Vagina (tissue), 2 donors: ENCODE results near the gene ETV2. TPM values are rescaled to one million over a fixed set of nuclear protein-coding genes. Genes with fewer than 3 reads are reported as not detected.
"Not testable (repeated sequence)": the region's sequence is repeated elsewhere in the genome, so short reads cannot be mapped to it uniquely, and the experiment has no call there.

Source experiments
- DNase-seq, 2 donors: peaks; one replicate each; pipeline ENCODE4 v3.0.0-alpha.2; 2017; ENCODE audit errors: extremely low spot score in 2 of 2
- H3K27ac ChIP-seq: fragments of 200-600 bp; sonication (generic); one replicate; pipeline ENCODE4 v1.5.1; 2019
- H3K27me3 ChIP-seq: fragments of 200-600 bp; sonication (generic); one replicate; pipeline ENCODE4 v1.5.1; 2019
- H3K36me3 ChIP-seq, 2 donors: fragments of 200-600 bp; sonication (generic); one replicate each; pipeline ENCODE4 v1.5.1; 2017 to 2019
- H3K4me1 ChIP-seq: fragments of 200-600 bp; sonication (generic); one replicate; pipeline ENCODE4 v1.5.1; 2019
- H3K4me3 ChIP-seq, 2 donors: fragments of 200-600 bp; sonication (generic); 1 replicate in 1 of 2; 2 replicates in 1 of 2; pipeline ENCODE4 v1.5.1; 2016 to 2019
- H3K9me3 ChIP-seq: fragments of 200-600 bp; sonication (generic); one replicate; pipeline ENCODE4 v1.5.1; 2019
- CTCF ChIP-seq, 3 experiments: fragments of 450-650 bp in 2 of 3; fragments of 200-600 bp in 1 of 3; sonication (generic) in 1 of 3; IDR thresholded peaks; one replicate each; pipeline ENCODE4 v1.5.1; 2017 to 2019; ENCODE audit warnings: antibody characterized with exemption in 3 of 3, mild to moderate bottlenecking in 2 of 3, moderate library complexity in 2 of 3
- POLR2A ChIP-seq, 2 donors: fragments of 450-650 bp; IDR thresholded peaks; one replicate each; pipeline ENCODE4 v1.6.1; 2017; ENCODE audit warnings: antibody characterized with exemption in 2 of 2, mild to moderate bottlenecking in 2 of 2, moderate library complexity in 2 of 2
- POLR2AphosphoS5 ChIP-seq, 2 donors: sonication (generic); formaldehyde crosslinking; IDR thresholded peaks; one replicate each; pipeline ENCODE4 v1.9.0; 2017; ENCODE audit warnings: antibody characterized with exemption in 2 of 2, mild to moderate bottlenecking in 2 of 2, low read depth in 1 of 2; ENCODE audit not compliant: insufficient read depth in 1 of 2
- intact Hi-C: fragments of 100-400 bp; cut with DNase I; formaldehyde crosslinking; loops from one replicate; pipeline ENCODE4 v1.15.1; 2023
- total RNA-seq: library from RNA; depleted of rRNA; stranded (reverse); fragments of >200 nt; gene quantifications from one replicate; pipeline ENCODE4 v1.2.3, GENCODE V29; 2016

ETV2 gene
- total RNA-seq, 1 donor from 2014 or later = not detected

DNA sequence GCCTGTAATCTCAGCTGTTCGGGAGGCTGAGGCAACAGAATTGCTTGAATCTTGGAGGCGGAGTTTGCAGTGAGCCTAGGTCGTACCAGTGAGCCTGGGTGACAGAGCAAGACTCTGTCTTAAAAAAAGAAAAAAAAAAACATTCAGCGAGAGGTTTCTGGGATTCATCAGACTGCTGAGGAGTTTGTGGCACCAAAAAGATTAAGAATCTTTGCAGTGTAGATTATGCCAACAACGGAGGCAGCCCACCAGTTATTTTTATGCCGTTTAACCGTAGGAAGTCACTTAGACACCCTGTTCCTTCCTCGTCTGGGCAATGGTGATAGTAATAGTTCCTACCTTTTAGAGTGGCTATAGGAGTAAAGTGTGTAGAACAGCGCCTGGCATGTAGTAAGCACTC, 9.0 kb downstream of the ETV2 start:
- no peak for DNase-seq
- Histone ChIP-seq H3K27ac (no peak overlapping the region), H3K27me3 (no peaks in the 10 kb centered on the region), H3K4me1 (peaks cover 35% of the 10 kb centered on the region), H3K4me3 (no peak overlapping the region), H3K36me3 (peaks cover 0 to 44% of the 10 kb centered on the region in 2 donors), H3K9me3 (no peaks in the 10 kb centered on the region)
- TF ChIP-seq CTCF (IDR thresholded peaks at IDR 0.05) (no peak), POLR2A (IDR thresholded peaks at IDR 0.05) (no peak)
- intact Hi-C loops = no loop called here

- H3K4me3 ChIP-seq, H3K9me3 ChIP-seq, DNase-seq, intact Hi-C loops, H3K27me3 ChIP-seq, H3K4me1 ChIP-seq, H3K27ac ChIP-seq: not testable (repeated sequence)
- H3K36me3 ChIP-seq = peaks cover 0 to 80% of the 10 kb centered on the region in 2 donors
Measured at GRCh38 chr19:35654828-35655227, 13.3 kb downstream of the ETV2 start.

DNA sequence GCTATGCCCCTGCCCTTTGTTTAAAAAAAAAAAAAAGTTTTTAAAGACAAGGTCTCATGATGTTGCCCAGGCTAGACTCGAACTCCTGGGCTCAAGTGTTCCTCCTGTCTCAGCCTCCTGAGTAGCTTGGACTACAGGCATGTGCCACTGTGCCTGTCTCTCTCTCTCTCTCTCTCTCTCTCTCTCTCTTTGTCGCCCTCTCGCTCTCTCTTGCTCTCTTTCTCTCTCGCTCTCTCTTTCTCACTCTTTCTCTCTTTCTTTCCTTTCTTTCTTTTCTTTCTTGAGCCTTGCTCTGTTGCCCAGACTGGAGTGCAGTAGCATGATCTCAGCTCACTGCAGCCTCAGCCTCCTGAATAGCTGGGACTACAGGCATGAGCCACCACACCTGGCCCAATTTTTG, 14.1 kb downstream of the ETV2 start:
- Histone ChIP-seq H3K4me1 (peaks cover under 1% of the 10 kb centered on the region), H3K27me3 (no peaks in the 10 kb centered on the region), H3K27ac (no peak overlapping the region), H3K4me3 (no peak overlapping the region), H3K36me3 (peaks cover 0 to 88% of the 10 kb centered on the region in 2 donors), H3K9me3 (no peaks in the 10 kb centered on the region)
- DNase-seq = no peak
- TF ChIP-seq POLR2A (IDR thresholded peaks at IDR 0.05) = no peak
- no peak for TF ChIP-seq POLR2AphosphoS5 (IDR thresholded peaks at IDR 0.05; ENCODE audit: insufficient read depth in 1 of 2, low read depth in 1 of 2)
- no peak for TF ChIP-seq CTCF (IDR thresholded peaks at IDR 0.05)
- intact Hi-C loops = no loop called here

DNA sequence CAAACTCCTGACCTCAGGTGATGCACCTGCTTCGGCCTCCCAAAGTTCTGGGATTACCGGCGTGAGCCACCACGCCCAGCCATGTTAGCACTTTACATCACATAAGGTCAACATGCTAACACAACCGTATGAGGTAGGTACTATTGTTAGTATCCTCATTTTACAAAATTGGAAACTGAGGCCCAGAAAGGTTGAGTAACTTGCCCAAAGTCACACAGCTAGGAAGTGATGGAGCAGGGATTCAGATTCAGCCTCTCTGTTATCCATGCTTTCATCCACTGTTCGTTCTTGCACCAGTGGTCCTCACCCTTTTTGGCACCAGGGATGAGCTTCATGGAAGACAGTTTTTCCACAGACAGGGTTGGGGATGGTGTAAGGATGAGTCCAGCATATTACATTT, 15.2 kb downstream of the ETV2 start:
- Histone ChIP-seq H3K4me1 (no peaks in the 10 kb centered on the region), H3K27ac (no peak overlapping the region), H3K27me3 (no peaks in the 10 kb centered on the region), H3K36me3 (peaks cover 0 to 80% of the 10 kb centered on the region in 2 donors), H3K4me3 (no peak overlapping the region), H3K9me3 (no peaks in the 10 kb centered on the region)
- intact Hi-C loops = no loop called here
- DNase-seq = no peak
- no peak for TF ChIP-seq CTCF (IDR thresholded peaks at IDR 0.05)
- no peak for TF ChIP-seq POLR2AphosphoS5 (IDR thresholded peaks at IDR 0.05; ENCODE audit: insufficient read depth in 1 of 2, low read depth in 1 of 2)
- TF ChIP-seq POLR2A (IDR thresholded peaks at IDR 0.05) = no peak

GRCh38 chr19:35657904-35658700, 16.6 kb downstream of the ETV2 start:
- no peaks in the 10 kb centered on the region for H3K4me1 ChIP-seq
- H3K4me3 ChIP-seq = no peak overlapping the region
- no peaks in the 10 kb centered on the region for H3K27me3 ChIP-seq
- no peak for DNase-seq
- intact Hi-C loops = no loop called here
- H3K36me3 ChIP-seq = peaks cover 0 to 68% of the 10 kb centered on the region in 2 donors
- TF ChIP-seq POLR2A (IDR thresholded peaks at IDR 0.05) (no peak), POLR2AphosphoS5 (IDR thresholded peaks at IDR 0.05; ENCODE audit: insufficient read depth in 1 of 2, low read depth in 1 of 2) (no peak), CTCF (IDR thresholded peaks at IDR 0.05) (no peak)
- H3K9me3 ChIP-seq = no peaks in the 10 kb centered on the region
- H3K27ac ChIP-seq = no peak overlapping the region
